A549 (cell line): ENCODE measurements around the gene FEM1C.

Experiments
- CHD2 ChIP-seq: fragments of 150-350 bp; IDR thresholded peaks from 2 replicates; pipeline ENCODE4 v1.6.1; 2014; ENCODE audit warnings: low read length; ENCODE audit not compliant: partially characterized antibody
- CTCF ChIP-seq: fragments of >200 bp; sonication (Bioruptor Twin); formaldehyde crosslinking; IDR thresholded peaks from 3 replicates; pipeline ENCODE4 v1.5.1; 2016
- EP300 ChIP-seq, 2 experiments: fragments of >200 bp; sonication (Bioruptor Twin); formaldehyde crosslinking; IDR thresholded peaks; 2 replicates in 1 of 2; 3 replicates in 1 of 2; pipeline ENCODE4 v1.6.1; 2016 to 2017
- HOXA7 ChIP-seq: fragments of 250-450 bp; sonication (Bioruptor Pico); IDR thresholded peaks from 2 replicates; pipeline ENCODE4 v1.5.0; 2020; ENCODE audit warnings: mild to moderate bottlenecking, moderate library complexity
- MAZ ChIP-seq: fragments of 150-350 bp; IDR thresholded peaks from 2 replicates; pipeline ENCODE4 v1.6.1; 2014; ENCODE audit warnings: antibody characterized with exemption, low read depth, low read length, borderline replicate concordance
- PBX3 ChIP-seq: IDR thresholded peaks from 2 replicates; pipeline ENCODE4 v1.6.1; 2012
- PHF8 ChIP-seq: fragments of 200-600 bp; sonication (generic); IDR thresholded peaks from 2 replicates; pipeline ENCODE4 v1.6.1; 2016; ENCODE audit warnings: low read depth, mild to moderate bottlenecking, antibody characterized with exemption, moderate library complexity, borderline replicate concordance
- POLR2A ChIP-seq: IDR thresholded peaks from 2 replicates; pipeline ENCODE4 v1.6.1; 2012; ENCODE audit warnings: mild to moderate bottlenecking, low read length
- RAD21 ChIP-seq, 2 experiments: fragments of >200 bp in 1 of 2; sonication (Bioruptor Twin) in 1 of 2; formaldehyde crosslinking in 1 of 2; IDR thresholded peaks in 1 of 2; conservative IDR thresholded peaks in 1 of 2; 2 replicates in 1 of 2; 3 replicates in 1 of 2; pipeline ENCODE4 v1.6.1; 2012 to 2018; ENCODE audit warnings: inconsistent platforms in 1 of 2
- SREBF2 ChIP-seq: fragments of 450-650 bp; IDR thresholded peaks from 2 replicates; pipeline ENCODE4 v1.6.1; 2014; ENCODE audit warnings: mild to moderate bottlenecking, moderate library complexity

- TF ChIP-seq CTCF (no peak), RAD21 (conservative IDR thresholded peaks at IDR 0.05 in 1 of 2, IDR thresholded peaks at IDR 0.05 in 1 of 2) (no peak), PHF8 (no peak), SREBF2 (no peak), MAZ (no peak), CHD2 (no peak), HOXA7 (CRISPR knock-in tag) (no peak), EP300 (IDR thresholded peaks at IDR 0.05) (no peak), PBX3 (no peak), POLR2A (no peak)
Measured at GRCh38 chr5:115487756-115488155, 56.8 kb downstream of the FEM1C start.
